HepG2 (cell line): Measurements from ENCODE around the gene ERBB4. TPM values are rescaled to one million over a fixed set of nuclear protein-coding genes. Genes with fewer than 3 reads are reported as not detected.

Source experiments
- ATAC-seq: fragments of 200-7000 bp; cut with Tn5 transposase; 3 replicates; pipeline ENCODE4 v1.9.1; 2020; ENCODE audit warnings: mild to moderate bottlenecking, moderate library complexity
- BruUV-seq: library from RNA; stranded (reverse); fragments of 400-500 nt; replicated peaks from 2 replicates; lab custom pipeline; 2021; lab: Mats Ljungman, UMichigan
- CTCF ChIA-PET: fragments of 300-600 bp; formaldehyde crosslinking; extraction: SDS; loops from one replicate; lab custom pipeline; 2021; ENCODE audit warnings: low total read pairs, inconsistent platforms, low intra/inter-chr PET ratio; lab: Yijun Ruan, JAX
- POLR2A ChIA-PET: fragments of 350-600 bp; sonication (Branson Sonifier 250); formaldehyde crosslinking; loops from one replicate; lab custom pipeline; 2020; ENCODE audit warnings: antibody characterized with exemption, inconsistent platforms; lab: Yijun Ruan, JAX
- DNase-seq: peaks from one replicate; pipeline ENCODE4 v3.0.0-alpha.2; 2015; ENCODE audit warnings: low spot score
- FAIRE-seq: peaks from 3 replicates; lab custom pipeline; 2011; peaks lifted over from hg19 to GRCh38; lab: Jason Lieb, UNC
- H2AFZ ChIP-seq: one replicate; pipeline ENCODE4 v1.6.1; 2011; ENCODE audit warnings: low read length, inconsistent platforms
- H3K27ac ChIP-seq: fragments of 300-600 bp; 3 replicates; pipeline ENCODE4 v1.8.0; 2011; ENCODE audit warnings: mixed run types, mild to moderate bottlenecking, mixed read lengths, low read length, inconsistent platforms; ENCODE audit not compliant: insufficient read depth; ENCODE audit errors: extremely low read length
- H3K27me3 ChIP-seq, 2 experiments: fragments of 200-600 bp in 1 of 2; 2 replicates in 1 of 2; 3 replicates in 1 of 2; pipeline versions ENCODE4 v1.6.0 to v1.8.0; 2011; ENCODE audit warnings: low read length in 2 of 2, mild to moderate bottlenecking in 2 of 2, moderate library complexity in 2 of 2, inconsistent platforms in 1 of 2; ENCODE audit not compliant: insufficient read depth in 2 of 2, control insufficient read depth in 1 of 2
- H3K36me3 ChIP-seq, 2 experiments: fragments of 200-600 bp in 1 of 2; replicated peaks in 1 of 2; 2 replicates in 1 of 2; 3 replicates in 1 of 2; pipeline versions ENCODE4 v1.5.1 to v1.8.0; 2011; ENCODE audit warnings: low read length in 2 of 2, inconsistent platforms in 1 of 2; ENCODE audit not compliant: insufficient read depth in 2 of 2, control insufficient read depth in 1 of 2
- H3K4me1 ChIP-seq: 2 replicates; pipeline ENCODE4 v1.5.1; 2012; ENCODE audit warnings: low read length, inconsistent platforms; ENCODE audit not compliant: insufficient read depth
- H3K4me2 ChIP-seq: 2 replicates; pipeline ENCODE4 v1.6.0; 2011; ENCODE audit warnings: low read depth, low read length, inconsistent platforms
- H3K4me3 ChIP-seq, 3 experiments: fragments of 200-600 bp in 1 of 3; sonication (generic), shearing (Covaris generic) in 1 of 3; replicated peaks in 1 of 3; 2 replicates each; pipeline ENCODE4 v1.5.1; 2011 to 2016; ENCODE audit warnings: low read length in 3 of 3, inconsistent platforms in 2 of 3, low read depth in 2 of 3, mild to moderate bottlenecking in 2 of 3, control low read depth in 1 of 3, mixed read lengths in 1 of 3; ENCODE audit not compliant: insufficient read depth in 1 of 3
- H3K79me2 ChIP-seq: one replicate; pipeline ENCODE4 v1.6.1; 2011; ENCODE audit warnings: low read length, inconsistent platforms; ENCODE audit not compliant: insufficient read depth
- H3K9ac ChIP-seq: 2 replicates; pipeline ENCODE4 v1.6.0; 2011; ENCODE audit warnings: mild to moderate bottlenecking, low read depth, low read length, inconsistent platforms; ENCODE audit not compliant: insufficient read depth
- H3K9me3 ChIP-seq: 2 replicates; pipeline ENCODE4 v1.5.1; 2012; ENCODE audit warnings: mild to moderate bottlenecking, low read length
- H4K20me1 ChIP-seq: 2 replicates; pipeline ENCODE4 v1.6.0; 2011; ENCODE audit warnings: inconsistent platforms, mild to moderate bottlenecking, low read length, moderate library complexity; ENCODE audit not compliant: insufficient read depth
- FOXK1 ChIP-seq: sonication (generic); formaldehyde crosslinking; IDR thresholded peaks from 2 replicates; pipeline ENCODE4 v1.4.0; 2020; ENCODE audit warnings: low read depth, missing genetic modification reagents, borderline replicate concordance
- JUND ChIP-seq: sonication (generic); formaldehyde crosslinking; IDR thresholded peaks from 2 replicates; pipeline ENCODE4 v1.8.0; 2022; ENCODE audit warnings: mild to moderate bottlenecking, missing genetic modification reagents
- RARG ChIP-seq: sonication (generic); formaldehyde crosslinking; IDR thresholded peaks from 2 replicates; pipeline ENCODE4 v1.4.0; 2020; ENCODE audit warnings: low read depth, mild to moderate bottlenecking, missing genetic modification reagents
- SALL1 ChIP-seq: sonication (generic); formaldehyde crosslinking; IDR thresholded peaks from 2 replicates; pipeline ENCODE4 v1.8.0; 2022; ENCODE audit warnings: mild to moderate bottlenecking, missing genetic modification reagents
- TRIM24 ChIP-seq: sonication (generic); formaldehyde crosslinking; IDR thresholded peaks from 2 replicates; pipeline ENCODE4 v1.8.0; 2022; ENCODE audit warnings: mild to moderate bottlenecking, missing genetic modification reagents
- WIZ ChIP-seq: sonication (generic); formaldehyde crosslinking; IDR thresholded peaks from 2 replicates; pipeline ENCODE4 v1.5.1; 2020; ENCODE audit warnings: mild to moderate bottlenecking, missing genetic modification reagents
- YEATS4 ChIP-seq: sonication (generic); formaldehyde crosslinking; IDR thresholded peaks from 2 replicates; pipeline ENCODE4 v1.4.0; 2020; ENCODE audit warnings: missing genetic modification reagents, borderline replicate concordance
- ZFP82 ChIP-seq: sonication (generic); formaldehyde crosslinking; IDR thresholded peaks from 2 replicates; pipeline ENCODE4 v1.5.1; 2020; ENCODE audit warnings: mild to moderate bottlenecking, missing genetic modification reagents, borderline replicate concordance
- ZNF772 ChIP-seq: sonication (generic); formaldehyde crosslinking; IDR thresholded peaks from 2 replicates; pipeline ENCODE4 v1.5.0; 2020; ENCODE audit warnings: mild to moderate bottlenecking, missing genetic modification reagents
- WGBS: methylation state at CpG from one replicate; pipeline ENCODE4 v1.1.6; 2017; ENCODE audit warnings: low lambda C conversion rate; 5-methylcytosine and 5-hydroxymethylcytosine counted together
- in situ Hi-C: cut with HindIII; loops from 2 replicates; pipeline ENCODE4 v1.10.0; 2017; ENCODE audit warnings: low pct_unique_long_range_greater_than_20kb; ENCODE audit not compliant: extremely low pct_ligation_motif_present
- intact Hi-C: fragments of 100-400 bp; cut with micrococcal nuclease; formaldehyde crosslinking; loops from one replicate; pipeline ENCODE4 v1.10.0; 2022; ENCODE audit not compliant: unreplicated experiment
- polyA plus RNA-seq, 8 experiments: library from polyadenylated mRNA; depleted of rRNA in 3 of 8; stranded (reverse) in 7 of 8; unstranded in 1 of 8; fragments of >200 nt; fragmentation: Illumina TruSeq in 4 of 8; extraction: Trizol in 4 of 8; gene quantifications; 2 replicates each; pipeline versions ENCODE4 v1.2.1 to v1.2.3, GENCODE V29; 2011 to 2016; ENCODE audit warnings: low read depth in 4 of 8, missing spikeins in 1 of 8, mixed read lengths in 1 of 8; ENCODE audit not compliant: insufficient read depth in 1 of 8
- total RNA-seq, 5 experiments: library from RNA; depleted of rRNA; stranded (reverse); fragments of >200 nt; fragmentation: Illumina TruSeq; extraction: Trizol; gene quantifications; 2 replicates each; pipeline ENCODE4 v1.2.3, GENCODE V29; 2016; ENCODE audit warnings: low read depth in 1 of 5
- TF ChIP-seq, protein P1 (sequence below): sonication (generic); formaldehyde crosslinking; IDR thresholded peaks from 2 replicates; pipeline ENCODE4 v1.9.0; 2021; ENCODE audit warnings: missing genetic modification reagents, borderline replicate concordance
- TF ChIP-seq, protein P2 (sequence below): sonication (generic); formaldehyde crosslinking; IDR thresholded peaks from 2 replicates; pipeline ENCODE4 v1.4.0; 2020; ENCODE audit warnings: missing genetic modification reagents, borderline replicate concordance

The ERBB4 gene
- total and polyA plus RNA-seq, 2 of the 13 experiments (the other 11 are each of a cell fraction or from before 2014, with no cell fraction given) = not detected

DNA sequence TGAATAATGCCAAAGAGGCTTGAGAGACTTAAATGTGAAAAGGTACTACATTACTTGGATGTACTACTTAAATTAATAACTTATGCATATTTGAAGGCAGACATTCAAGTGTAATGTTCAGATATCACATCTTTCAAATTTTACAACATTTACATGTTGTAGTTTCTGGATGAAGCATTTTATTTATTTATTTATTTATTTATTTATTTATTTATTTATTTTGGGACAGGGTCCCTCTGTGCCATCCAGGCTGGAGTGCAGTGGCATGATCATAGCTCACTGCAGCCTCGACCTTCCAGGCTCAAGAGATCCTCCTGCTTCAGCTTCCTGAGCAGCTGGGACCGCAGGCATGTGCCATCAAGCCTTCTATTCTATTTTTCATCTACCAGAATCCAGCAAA lies 596.4 kb downstream of the ERBB4 start:
- intact Hi-C loops = no loop called here
- BruUV-seq = no TSS peak
- in situ Hi-C loops = no loop called here
- ChIA-PET POLR2A (no interaction called here), CTCF (no interaction called here)
- Histone ChIP-seq H3K9ac (no peak overlapping the region), H4K20me1 (no peaks in the 10 kb centered on the region), H3K4me3 (no peak overlapping the region), H3K4me2 (no peak overlapping the region), H3K79me2 (no peaks in the 10 kb centered on the region), H2AFZ (no peak overlapping the region), H3K36me3 (no peaks in the 10 kb centered on the region), H3K27me3 (no peaks in the 10 kb centered on the region), H3K27ac (no peak overlapping the region), H3K9me3 (no peaks in the 10 kb centered on the region), H3K4me1 (no peaks in the 10 kb centered on the region)
- ATAC-seq (no peak), FAIRE-seq (no peak), DNase-seq (no peak)
- TF ChIP-seq YEATS4 (CRISPR knock-in tag) = no peak
- TF ChIP-seq, protein P1, sequence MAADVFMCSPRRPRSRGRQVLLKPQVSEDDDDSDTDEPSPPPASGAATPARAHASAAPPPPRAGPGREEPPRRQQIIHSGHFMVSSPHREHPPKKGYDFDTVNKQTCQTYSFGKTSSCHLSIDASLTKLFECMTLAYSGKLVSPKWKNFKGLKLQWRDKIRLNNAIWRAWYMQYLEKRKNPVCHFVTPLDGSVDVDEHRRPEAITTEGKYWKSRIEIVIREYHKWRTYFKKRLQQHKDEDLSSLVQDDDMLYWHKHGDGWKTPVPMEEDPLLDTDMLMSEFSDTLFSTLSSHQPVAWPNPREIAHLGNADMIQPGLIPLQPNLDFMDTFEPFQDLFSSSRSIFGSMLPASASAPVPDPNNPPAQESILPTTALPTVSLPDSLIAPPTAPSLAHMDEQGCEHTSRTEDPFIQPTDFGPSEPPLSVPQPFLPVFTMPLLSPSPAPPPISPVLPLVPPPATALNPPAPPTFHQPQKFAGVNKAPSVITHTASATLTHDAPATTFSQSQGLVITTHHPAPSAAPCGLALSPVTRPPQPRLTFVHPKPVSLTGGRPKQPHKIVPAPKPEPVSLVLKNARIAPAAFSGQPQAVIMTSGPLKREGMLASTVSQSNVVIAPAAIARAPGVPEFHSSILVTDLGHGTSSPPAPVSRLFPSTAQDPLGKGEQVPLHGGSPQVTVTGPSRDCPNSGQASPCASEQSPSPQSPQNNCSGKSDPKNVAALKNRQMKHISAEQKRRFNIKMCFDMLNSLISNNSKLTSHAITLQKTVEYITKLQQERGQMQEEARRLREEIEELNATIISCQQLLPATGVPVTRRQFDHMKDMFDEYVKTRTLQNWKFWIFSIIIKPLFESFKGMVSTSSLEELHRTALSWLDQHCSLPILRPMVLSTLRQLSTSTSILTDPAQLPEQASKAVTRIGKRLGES (CRISPR knock-in tag) = no peak
- TF ChIP-seq JUND = no peak
- TF ChIP-seq TRIM24 (CRISPR knock-in tag) = no peak
- TF ChIP-seq WIZ = no peak
- no peak for TF ChIP-seq RARG (CRISPR knock-in tag)
- TF ChIP-seq ZNF772 = no peak
- TF ChIP-seq FOXK1 (CRISPR knock-in tag) = no peak
- TF ChIP-seq, protein P2, sequence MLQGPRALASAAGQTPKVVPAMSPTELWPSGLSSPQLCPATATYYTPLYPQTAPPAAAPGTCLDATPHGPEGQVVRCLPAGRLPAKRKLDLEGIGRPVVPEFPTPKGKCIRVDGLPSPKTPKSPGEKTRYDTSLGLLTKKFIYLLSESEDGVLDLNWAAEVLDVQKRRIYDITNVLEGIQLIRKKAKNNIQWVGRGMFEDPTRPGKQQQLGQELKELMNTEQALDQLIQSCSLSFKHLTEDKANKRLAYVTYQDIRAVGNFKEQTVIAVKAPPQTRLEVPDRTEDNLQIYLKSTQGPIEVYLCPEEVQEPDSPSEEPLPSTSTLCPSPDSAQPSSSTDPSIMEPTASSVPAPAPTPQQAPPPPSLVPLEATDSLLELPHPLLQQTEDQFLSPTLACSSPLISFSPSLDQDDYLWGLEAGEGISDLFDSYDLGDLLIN (CRISPR knock-in tag) = no peak
- no peak for TF ChIP-seq SALL1
- TF ChIP-seq ZFP82 (CRISPR knock-in tag) = no peak
- WGBS = 1% methylated on average over 2 of the region's 2 CpGs
